Suprapubic skin (tissue), 4 donors: Measurements from ENCODE around the gene EXD3. TPM values are rescaled to one million over a fixed set of nuclear protein-coding genes. Genes with fewer than 3 reads are reported as not detected.
A peak's percentile ranks its signal among the peaks of the same experiment; 100 is the strongest.

Experiments
- DNase-seq, 2 donors: peaks; one replicate each; pipeline ENCODE4 v3.0.0-alpha.2; 2019; ENCODE audit warnings: low spot score in 2 of 2
- H3K27ac ChIP-seq: fragments of 200-600 bp; sonication (generic); one replicate; pipeline ENCODE4 v1.5.1; 2019
- H3K27me3 ChIP-seq: fragments of 200-600 bp; sonication (generic); one replicate; pipeline ENCODE4 v1.5.1; 2019
- H3K36me3 ChIP-seq: fragments of 200-600 bp; sonication (generic); one replicate; pipeline ENCODE4 v1.5.1; 2019
- H3K4me1 ChIP-seq: fragments of 200-600 bp; sonication (generic); one replicate; pipeline ENCODE4 v1.5.1; 2019
- H3K4me3 ChIP-seq: fragments of 200-600 bp; sonication (generic); one replicate; pipeline ENCODE4 v1.5.1; 2019; ENCODE audit warnings: mild to moderate bottlenecking
- H3K9me3 ChIP-seq: fragments of 200-600 bp; sonication (generic); one replicate; pipeline ENCODE4 v1.5.1; 2019
- CTCF ChIP-seq, 2 donors: fragments of 200-600 bp in 1 of 2; fragments of 450-650 bp in 1 of 2; sonication (generic) in 1 of 2; IDR thresholded peaks; one replicate each; pipeline ENCODE4 v1.5.1; 2016 to 2019; ENCODE audit warnings: antibody characterized with exemption in 2 of 2, mild to moderate bottlenecking in 1 of 2, moderate library complexity in 1 of 2
- EP300 ChIP-seq: sonication (generic); formaldehyde crosslinking; IDR thresholded peaks from one replicate; pipeline ENCODE4 v1.6.1; 2017; ENCODE audit warnings: antibody characterized with exemption
- POLR2A ChIP-seq, 2 donors: fragments of 450-650 bp; IDR thresholded peaks; one replicate each; pipeline ENCODE4 v1.6.1; 2017; ENCODE audit warnings: antibody characterized with exemption in 2 of 2, mild to moderate bottlenecking in 2 of 2, moderate library complexity in 2 of 2
- POLR2AphosphoS5 ChIP-seq, 3 donors: sonication (generic); formaldehyde crosslinking; IDR thresholded peaks; one replicate each; pipeline ENCODE4 v1.6.1; 2017; ENCODE audit warnings: antibody characterized with exemption in 3 of 3
- WGBS: methylation state at CpG from one replicate; pipeline ENCODE4 v1.1.5; 2018; 5-methylcytosine and 5-hydroxymethylcytosine counted together
- total RNA-seq, 4 donors: library from RNA; depleted of rRNA; stranded (reverse); fragments of >200 nt; gene quantifications; one replicate each; pipeline ENCODE4 v1.1.0, GENCODE V29; 2016

The EXD3 gene
- total RNA-seq, 4 donors from 2014 or later: 7.3 to 54.0 (median 16.4) TPM

GRCh38 chr9:137433349-137433915 lies 10.5 kb upstream of the EXD3 start:
- no peaks in the 10 kb centered on the region for H3K9me3 ChIP-seq
- TF ChIP-seq CTCF (IDR thresholded peaks at IDR 0.05): no peak
- TF ChIP-seq EP300: no peak
- no peak for TF ChIP-seq POLR2A (IDR thresholded peaks at IDR 0.05)
- TF ChIP-seq POLR2AphosphoS5 (IDR thresholded peaks at IDR 0.05): no peak
- peak in 1 of 2 donors; percentile 52 for DNase-seq

GRCh38 chr9:137432687-137433348 lies 9.9 kb upstream of the EXD3 start:
- TF ChIP-seq CTCF (IDR thresholded peaks at IDR 0.05): no peak
- TF ChIP-seq POLR2AphosphoS5 (IDR thresholded peaks at IDR 0.05): no peak
- no peak for TF ChIP-seq POLR2A (IDR thresholded peaks at IDR 0.05)
- TF ChIP-seq EP300: no peak
- peaks cover 21% of the 10 kb centered on the region for H3K27me3 ChIP-seq
- H3K36me3 ChIP-seq: no peaks in the 10 kb centered on the region
- no peak overlapping the region for H3K27ac ChIP-seq
- no peak overlapping the region for H3K4me3 ChIP-seq
- 97% methylated on average over 10 of the region's 20 CpGs for WGBS
- no peaks in the 10 kb centered on the region for H3K9me3 ChIP-seq
- peaks cover 18% of the 10 kb centered on the region for H3K4me1 ChIP-seq
- peak in 1 of 2 donors; percentile 63 for DNase-seq

More at GRCh38 chr9:137433349-137433915, 10.5 kb upstream of the EXD3 start:
- Histone ChIP-seq H3K27ac (no peak overlapping the region), H3K27me3 (peaks cover 27% of the 10 kb centered on the region), H3K36me3 (no peaks in the 10 kb centered on the region), H3K4me1 (peaks cover 19% of the 10 kb centered on the region), H3K4me3 (no peak overlapping the region)
- 84% methylated on average over 9 of the region's 19 CpGs for WGBS

GRCh38 chr9:137431416-137431931 lies 8.5 kb upstream of the EXD3 start:
- Histone ChIP-seq H3K27ac (no peak overlapping the region), H3K27me3 (peaks cover 11% of the 10 kb centered on the region), H3K9me3 (no peaks in the 10 kb centered on the region), H3K36me3 (no peaks in the 10 kb centered on the region), H3K4me1 (peaks cover 13% of the 10 kb centered on the region), H3K4me3 (no peak overlapping the region)
- 100% methylated on average over 3 of the region's 21 CpGs for WGBS
- TF ChIP-seq POLR2A (IDR thresholded peaks at IDR 0.05): no peak
- TF ChIP-seq EP300: no peak
- TF ChIP-seq POLR2AphosphoS5 (IDR thresholded peaks at IDR 0.05): no peak
- TF ChIP-seq CTCF (IDR thresholded peaks at IDR 0.05): no peak
- peak in 1 of 2 donors; percentile 57 for DNase-seq

GRCh38 chr9:137430723-137431415 lies 7.9 kb upstream of the EXD3 start:
- TF ChIP-seq EP300: no peak
- no peak for TF ChIP-seq CTCF (IDR thresholded peaks at IDR 0.05)
- no peak for TF ChIP-seq POLR2AphosphoS5 (IDR thresholded peaks at IDR 0.05)
- no peak for TF ChIP-seq POLR2A (IDR thresholded peaks at IDR 0.05)
- H3K9me3 ChIP-seq: no peaks in the 10 kb centered on the region
- 79% methylated on average over 12 of the region's 27 CpGs for WGBS
- no peaks in the 10 kb centered on the region for H3K36me3 ChIP-seq
- DNase-seq: peak in 1 of 2 donors; percentile 61
- H3K4me1 ChIP-seq: peaks cover 8% of the 10 kb centered on the region
- H3K4me3 ChIP-seq: no peak overlapping the region
- peaks cover 8% of the 10 kb centered on the region for H3K27me3 ChIP-seq
- H3K27ac ChIP-seq: no peak overlapping the region
